GM18505 (cell line): ENCODE measurements around the gene CYB561.

Source experiments
- ATAC-seq: cut with Tn5 transposase; IDR thresholded peaks from one replicate; pipeline ENCODE4 v1.9.1; 2021; ENCODE audit not compliant: unreplicated experiment
- POLR2A ChIP-seq: IDR thresholded peaks from 4 replicates; pipeline ENCODE4 v1.6.1; 2011; ENCODE audit warnings: borderline replicate concordance; ENCODE audit not compliant: insufficient read depth, insufficient read length; ENCODE audit errors: extremely low read depth

CYB561 gene

DNA sequence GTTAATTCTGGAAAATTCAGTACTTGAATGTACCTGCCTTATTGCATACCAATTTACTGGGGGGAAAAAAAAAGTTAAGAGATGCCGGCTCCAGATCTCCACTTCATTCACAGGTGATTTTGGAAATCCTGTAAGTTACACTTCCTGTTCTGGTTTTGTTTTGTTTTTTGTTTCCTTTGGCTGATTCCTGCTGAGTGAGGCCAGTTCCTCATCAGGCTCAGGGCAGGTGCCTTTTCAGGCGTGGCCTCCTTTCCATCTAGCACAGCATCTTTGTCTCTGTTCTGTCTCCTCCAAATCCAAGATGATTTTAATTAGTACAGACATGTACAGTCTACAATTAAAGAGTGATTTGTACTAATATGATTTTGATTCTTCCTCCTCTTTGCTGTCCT is 19.2 kb downstream of the CYB561 start:
- ATAC-seq = no peak
- TF ChIP-seq POLR2A = no peak

DNA sequence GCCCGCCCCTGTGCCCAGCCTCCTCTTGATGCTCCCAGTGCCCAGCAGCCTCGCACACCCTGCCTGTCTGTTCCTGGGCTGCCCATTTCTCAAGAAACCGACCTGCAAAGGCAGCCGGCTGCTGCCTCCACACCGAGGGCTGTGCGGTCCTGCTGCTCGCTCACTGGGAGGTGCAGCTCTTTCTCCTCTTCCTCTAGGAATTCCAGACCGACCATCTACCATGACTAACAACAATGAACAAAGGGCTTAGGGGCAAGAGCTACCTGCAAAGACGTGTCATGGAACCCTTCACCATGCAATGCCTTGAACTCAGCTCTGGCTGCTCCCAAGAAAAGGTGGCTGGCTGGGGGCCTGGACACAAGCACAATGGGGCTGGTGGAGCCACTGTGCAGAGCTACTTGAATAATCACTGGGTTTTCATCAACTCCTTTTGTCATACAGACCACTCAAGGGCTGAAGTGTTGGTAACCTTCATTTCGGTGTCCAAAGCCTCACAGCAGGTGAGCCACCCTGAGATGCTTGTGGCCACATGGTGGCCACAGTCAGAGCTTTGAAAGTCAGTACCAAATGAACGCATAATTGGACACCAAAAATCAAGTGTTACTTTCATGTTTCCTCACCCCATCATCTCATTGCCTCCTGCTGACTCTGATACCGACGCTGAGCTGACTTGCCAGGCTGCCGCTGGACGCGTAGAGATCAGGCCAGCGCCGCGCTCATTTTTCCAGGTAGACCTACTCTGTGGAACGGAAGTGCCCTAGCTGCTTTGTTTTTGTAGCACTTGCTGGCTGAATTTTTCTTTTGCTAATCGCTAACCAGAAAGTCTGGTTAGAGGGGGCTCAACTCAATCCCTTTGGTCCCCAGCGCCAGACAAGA is 19.8 kb downstream of the CYB561 start:
- TF ChIP-seq POLR2A = no peak
- no peak for ATAC-seq

DNA sequence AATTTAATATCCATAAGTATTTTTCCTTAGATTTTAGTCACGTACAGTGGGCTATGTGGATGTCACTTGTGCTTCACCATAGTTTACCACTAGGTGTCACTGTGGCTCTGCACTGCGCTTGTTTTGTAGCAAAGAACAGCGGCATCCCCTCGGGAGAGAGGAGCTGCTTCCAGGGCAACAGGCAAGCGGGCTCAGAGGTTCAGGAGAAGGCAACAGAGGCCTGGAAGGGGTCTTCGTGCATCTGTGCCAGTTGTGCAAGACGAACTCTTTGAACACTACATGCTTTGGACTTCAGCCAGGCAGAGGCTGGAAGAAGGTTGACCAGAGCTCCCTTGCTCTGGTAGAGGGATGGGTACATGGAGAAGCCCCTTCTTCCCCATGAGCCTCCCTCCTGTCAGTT is 20.6 kb downstream of the CYB561 start:
- no peak for TF ChIP-seq POLR2A
- no peak for ATAC-seq

DNA sequence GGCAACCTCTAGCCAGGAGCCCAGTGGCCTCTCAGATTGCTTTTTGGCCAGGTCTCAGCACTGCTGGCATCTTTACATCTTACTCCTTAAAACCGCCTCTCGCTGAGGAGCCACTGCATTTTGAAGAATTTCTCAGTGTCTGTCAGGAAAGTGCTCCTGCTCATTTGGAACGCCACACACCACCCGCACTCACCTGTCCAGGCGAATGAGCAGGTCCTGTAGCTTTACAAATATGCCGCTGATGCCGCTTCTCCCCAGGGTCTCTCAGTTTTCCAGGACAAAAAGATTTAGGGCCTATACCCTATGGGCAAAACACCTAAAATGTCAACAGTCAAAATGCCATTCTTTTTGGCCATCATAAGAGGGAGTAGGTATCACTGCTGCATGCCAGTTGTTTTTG is 22.1 kb downstream of the CYB561 start:
- TF ChIP-seq POLR2A = no peak
- ATAC-seq = no peak

DNA sequence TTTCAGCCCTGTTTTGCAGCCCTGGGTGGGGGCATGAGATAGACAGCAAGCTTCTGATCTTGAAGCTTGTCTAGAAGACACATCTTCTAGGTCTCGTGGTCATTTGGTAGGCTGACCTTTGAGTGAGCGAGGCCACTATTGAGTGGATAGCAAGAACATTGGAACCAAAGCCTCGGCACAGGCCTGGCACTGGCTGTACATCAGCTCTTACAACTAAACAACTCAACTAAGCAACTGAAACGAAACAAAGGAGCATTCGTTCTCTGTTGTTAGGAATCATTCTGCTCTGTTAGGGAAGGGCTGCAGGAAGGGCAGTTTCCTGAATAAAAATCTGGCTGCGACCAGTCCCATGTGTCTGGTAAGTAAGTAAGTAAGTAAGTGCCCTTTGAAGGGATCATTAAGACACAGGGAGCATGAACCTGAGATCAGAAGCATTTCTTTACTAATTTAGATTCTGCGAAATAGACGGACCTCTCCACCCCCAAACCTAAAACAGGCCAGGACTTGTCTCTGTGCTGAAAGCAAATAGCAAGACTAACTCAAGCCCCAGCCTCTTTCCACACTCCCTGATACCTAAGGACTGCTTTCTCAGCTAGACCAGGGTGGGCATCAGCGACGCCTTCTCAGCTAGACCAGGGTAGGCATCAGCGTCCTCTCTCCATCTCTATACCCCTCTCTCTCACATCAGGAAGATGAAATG is 22.7 kb downstream of the CYB561 start:
- no peak for ATAC-seq
- TF ChIP-seq POLR2A = no peak

DNA sequence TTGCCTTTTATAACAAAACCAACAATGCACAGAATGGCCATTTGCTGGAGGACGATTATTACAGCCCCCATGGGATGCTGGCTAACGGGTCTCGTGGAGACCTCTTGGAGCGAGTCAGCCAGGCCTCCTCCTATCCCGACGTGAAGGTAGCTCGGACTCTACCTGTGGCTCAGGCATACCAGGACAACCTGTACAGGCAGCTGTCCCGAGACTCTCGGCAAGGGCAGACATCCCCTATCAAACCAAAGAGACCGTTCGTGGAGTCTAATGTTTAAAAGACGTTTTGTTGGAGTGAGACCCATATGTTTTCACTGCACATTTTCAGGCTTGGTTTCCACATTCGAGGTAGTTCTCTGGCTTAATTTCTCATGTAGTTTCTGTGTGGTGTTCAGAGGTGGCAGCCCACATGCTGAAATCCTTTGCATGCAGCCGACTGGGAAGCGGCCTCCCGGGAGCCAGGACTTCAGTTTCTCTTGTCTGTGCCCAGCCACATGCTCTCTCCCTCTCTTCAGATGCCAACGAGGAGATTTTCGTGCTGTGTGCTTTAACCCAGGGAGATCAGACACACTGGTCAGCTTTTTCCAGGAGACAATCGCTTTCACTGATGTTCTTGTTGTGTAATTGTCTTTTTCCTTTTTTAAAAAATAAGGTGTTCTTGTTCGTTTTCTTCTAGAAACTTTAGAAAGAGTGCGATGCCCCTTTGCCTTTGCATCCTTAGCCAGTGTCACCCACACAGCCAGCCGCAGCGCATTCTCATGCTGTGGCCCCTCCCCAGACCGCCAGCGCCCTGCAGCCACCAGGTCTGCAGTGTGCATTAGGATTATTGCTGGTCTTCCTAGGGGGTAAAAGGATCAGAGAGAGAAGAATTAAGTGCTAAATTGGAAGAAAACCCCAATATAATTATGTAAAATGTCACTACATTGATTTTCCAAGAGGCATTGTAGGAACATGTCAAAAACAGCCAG is 24.1 kb downstream of the CYB561 start:
- no peak for TF ChIP-seq POLR2A
- ATAC-seq = no peak

DNA sequence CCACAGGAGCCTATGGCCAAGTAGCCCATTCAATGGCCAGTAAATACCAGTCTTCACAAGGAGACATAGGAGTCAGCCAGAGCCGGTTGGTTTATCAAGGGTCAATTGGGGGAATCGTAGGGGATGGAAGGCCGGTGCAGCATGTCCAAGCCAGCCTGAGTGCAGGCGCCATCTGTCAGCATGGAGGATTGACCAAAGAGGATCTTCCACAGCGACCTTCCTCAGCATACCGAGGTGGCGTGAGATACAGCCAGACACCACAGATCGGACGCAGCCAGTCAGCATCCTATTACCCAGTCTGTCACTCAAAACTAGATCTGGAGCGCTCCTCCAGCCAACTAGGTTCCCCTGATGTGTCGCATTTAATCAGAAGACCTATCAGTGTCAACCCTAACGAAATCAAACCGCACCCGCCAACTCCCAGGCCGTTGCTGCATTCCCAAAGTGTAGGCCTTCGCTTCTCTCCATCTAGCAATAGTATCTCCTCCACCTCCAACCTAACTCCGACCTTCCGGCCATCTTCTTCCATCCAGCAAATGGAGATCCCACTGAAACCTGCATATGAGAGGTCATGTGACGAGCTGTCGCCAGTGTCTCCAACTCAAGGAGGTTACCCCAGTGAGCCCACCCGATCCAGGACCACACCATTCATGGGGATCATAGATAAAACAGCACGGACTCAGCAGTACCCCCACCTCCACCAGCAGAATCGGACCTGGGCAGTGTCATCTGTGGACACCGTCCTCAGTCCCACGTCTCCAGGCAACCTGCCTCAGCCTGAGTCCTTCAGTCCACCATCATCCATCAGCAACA is 25.0 kb downstream of the CYB561 start:
- TF ChIP-seq POLR2A = no peak
- ATAC-seq = no peak

DNA sequence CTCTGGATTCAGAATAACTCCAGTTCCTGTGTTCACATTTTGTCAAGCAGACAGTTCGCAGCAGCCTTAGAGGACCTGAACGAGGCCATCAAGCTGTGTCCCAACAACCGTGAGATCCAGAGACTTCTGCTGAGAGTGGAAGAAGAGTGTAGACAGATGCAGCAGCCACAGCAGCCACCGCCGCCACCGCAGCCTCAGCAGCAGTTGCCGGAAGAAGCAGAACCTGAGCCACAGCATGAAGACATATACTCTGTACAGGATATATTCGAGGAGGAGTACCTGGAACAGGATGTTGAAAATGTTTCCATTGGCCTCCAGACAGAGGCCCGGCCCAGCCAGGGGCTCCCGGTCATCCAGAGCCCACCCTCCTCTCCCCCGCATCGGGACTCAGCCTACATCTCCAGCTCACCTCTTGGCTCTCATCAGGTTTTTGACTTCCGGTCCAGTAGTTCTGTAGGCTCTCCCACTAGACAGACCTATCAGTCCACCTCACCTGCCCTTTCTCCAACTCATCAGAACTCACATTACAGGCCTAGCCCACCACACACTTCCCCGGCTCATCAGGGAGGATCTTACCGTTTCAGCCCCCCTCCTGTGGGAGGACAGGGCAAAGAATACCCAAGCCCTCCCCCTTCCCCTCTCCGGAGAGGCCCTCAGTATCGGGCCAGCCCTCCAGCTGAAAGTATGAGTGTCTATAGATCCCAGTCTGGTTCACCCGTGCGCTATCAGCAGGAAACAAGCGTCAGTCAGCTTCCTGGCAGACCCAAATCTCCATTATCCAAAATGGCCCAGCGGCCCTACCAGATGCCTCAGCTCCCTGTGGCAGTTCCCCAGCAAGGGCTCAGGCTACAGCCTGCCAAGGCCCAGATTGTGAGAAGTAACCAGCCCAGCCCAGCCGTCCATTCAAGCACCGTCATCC is 25.9 kb downstream of the CYB561 start:
- no peak for ATAC-seq

DNA sequence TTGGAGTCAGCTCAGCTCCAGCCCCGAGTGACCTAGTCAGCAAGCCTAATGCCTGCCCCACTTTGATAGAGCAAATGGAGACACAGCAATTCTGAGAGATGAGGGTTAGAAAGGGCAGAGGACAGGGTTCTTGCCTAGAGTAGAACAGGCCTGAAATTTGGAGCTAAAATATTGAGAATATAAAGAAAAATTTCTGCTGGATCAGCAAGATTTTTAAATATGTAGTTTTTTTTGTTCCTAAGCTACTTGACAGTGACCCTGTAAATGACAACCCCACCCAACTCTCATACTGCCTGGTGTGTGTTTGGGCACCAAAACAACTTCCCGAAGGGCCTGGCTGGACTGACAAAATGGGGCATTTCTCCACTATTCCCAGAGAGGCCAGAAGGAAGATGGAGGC is 26.7 kb downstream of the CYB561 start:
- no peak for TF ChIP-seq POLR2A
- ATAC-seq = no peak

More for the DNA sequence above, 25.9 kb downstream of the CYB561 start:
- TF ChIP-seq POLR2A = no peak

DNA sequence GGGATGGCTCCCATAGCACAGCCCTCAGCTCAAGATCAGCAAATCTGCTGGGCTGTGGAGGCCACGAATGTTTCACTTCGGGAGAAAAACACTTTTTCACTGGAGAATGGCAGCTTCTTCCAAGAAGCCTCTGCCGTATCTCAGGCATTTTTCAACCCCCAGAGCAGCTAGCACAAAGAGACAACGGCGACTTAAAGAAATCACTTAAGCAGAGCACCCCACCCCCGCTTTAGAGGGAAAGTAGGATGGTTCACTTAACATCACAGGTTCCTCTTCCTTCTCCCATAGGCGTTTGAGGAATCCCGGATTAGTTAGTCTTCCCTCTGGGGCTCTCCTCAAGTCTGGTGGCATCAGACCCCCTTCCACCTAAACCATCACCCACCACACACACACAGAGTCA is 27.6 kb downstream of the CYB561 start:
- TF ChIP-seq POLR2A = no peak
- no peak for ATAC-seq

DNA sequence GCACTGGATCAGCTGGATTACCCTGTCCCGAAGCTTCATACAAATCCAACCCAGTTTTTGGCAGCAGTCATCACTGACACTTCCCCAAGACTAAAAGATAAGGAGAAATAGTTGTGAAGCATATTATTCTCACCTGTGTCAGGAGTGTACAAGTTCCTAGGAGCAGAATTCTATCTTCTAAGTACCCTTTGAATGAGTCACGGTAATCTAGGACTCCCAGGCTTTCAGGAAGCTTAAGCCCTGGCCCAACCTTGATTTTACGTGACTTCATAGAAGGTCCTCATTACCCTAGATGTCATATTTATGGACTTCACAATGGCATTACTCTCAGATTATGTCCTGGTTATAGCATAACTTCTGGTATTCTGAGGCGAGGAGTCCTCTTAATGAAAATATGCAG is 31.9 kb downstream of the CYB561 start:
- no peak for ATAC-seq
- no peak for TF ChIP-seq POLR2A
